A549 (cell line): ENCODE results near the gene ONECUT3. TPM values are rescaled to one million over a fixed set of nuclear protein-coding genes. Genes with fewer than 3 reads are reported as not detected.

Experiments used
- ATAC-seq, 2 experiments: fragments of 200-7000 bp in 1 of 2; fragments of >200 bp in 1 of 2; cut with Nextera tagmentation in 1 of 2; cut with Tn5 transposase in 1 of 2; 3 replicates each; pipeline versions ENCODE4 v1.8.0 to v1.9.1; 2018 to 2020; ENCODE audit warnings: mild to moderate bottlenecking in 1 of 2, moderate library complexity in 1 of 2
- CTCF ChIA-PET: fragments of 300-600 bp; sonication (Branson Sonifier 250); formaldehyde crosslinking; extraction: SDS; loops from one replicate; lab custom pipeline; 2021; ENCODE audit warnings: antibody characterized with exemption, inconsistent platforms; lab: Yijun Ruan, JAX
- POLR2A ChIA-PET: fragments of 350-600 bp; formaldehyde crosslinking; extraction: SDS; loops from one replicate; lab custom pipeline; 2021; ENCODE audit warnings: antibody characterized with exemption, inconsistent platforms; lab: Yijun Ruan, JAX
- DNase-seq, 2 experiments: peaks; one replicate each; pipeline versions ENCODE4 v3.0.0 to v3.0.0-alpha.2; 2011 to 2016; ENCODE audit warnings: low read depth in 1 of 2, low spot score in 1 of 2
- FAIRE-seq: peaks from 2 replicates; lab custom pipeline; 2011; peaks lifted over from hg19 to GRCh38; lab: Jason Lieb, UNC
- H3K27ac ChIP-seq, 2 experiments: fragments of >200 bp; sonication (Bioruptor Twin); formaldehyde crosslinking; 3 replicates each; pipeline ENCODE4 v1.5.1; 2016 to 2017
- H3K4me1 ChIP-seq: fragments of >200 bp; sonication (Bioruptor Twin); formaldehyde crosslinking; 3 replicates; pipeline ENCODE4 v1.6.1; 2016
- H3K4me2 ChIP-seq: fragments of >200 bp; sonication (Bioruptor Twin); formaldehyde crosslinking; 3 replicates; pipeline ENCODE4 v1.6.1; 2016
- H3K4me3 ChIP-seq: fragments of >200 bp; sonication (Bioruptor Twin); formaldehyde crosslinking; 3 replicates; pipeline ENCODE4 v1.5.1; 2016
- H3K9me3 ChIP-seq: fragments of >200 bp; sonication (Bioruptor Twin); formaldehyde crosslinking; 3 replicates; pipeline ENCODE4 v1.6.1; 2016
- BCL3 ChIP-seq: fragments of >200 bp; sonication (Bioruptor Twin); formaldehyde crosslinking; IDR thresholded peaks from 3 replicates; pipeline ENCODE4 v1.6.1; 2016
- CBX2 ChIP-seq: fragments of 200-600 bp; sonication (generic); IDR thresholded peaks from 2 replicates; pipeline ENCODE4 v1.6.1; 2016; ENCODE audit warnings: low read depth, mild to moderate bottlenecking, borderline replicate concordance
- CHD2 ChIP-seq: fragments of 150-350 bp; IDR thresholded peaks from 2 replicates; pipeline ENCODE4 v1.6.1; 2014; ENCODE audit warnings: low read length; ENCODE audit not compliant: partially characterized antibody
- CHD4 ChIP-seq: fragments of 200-600 bp; sonication (generic); IDR thresholded peaks from 2 replicates; pipeline ENCODE4 v1.6.1; 2016; ENCODE audit warnings: antibody characterized with exemption, mild to moderate bottlenecking, borderline replicate concordance
- EHF ChIP-seq: fragments of 250-450 bp; sonication (Bioruptor Pico); IDR thresholded peaks from 2 replicates; pipeline ENCODE4 v1.5.0; 2020; ENCODE audit warnings: mild to moderate bottlenecking
- EHMT2 ChIP-seq: fragments of 200-600 bp; sonication (generic); IDR thresholded peaks from 2 replicates; pipeline ENCODE4 v1.6.1; 2016; ENCODE audit warnings: antibody characterized with exemption, low read depth, mild to moderate bottlenecking, moderate library complexity
- ESRRA ChIP-seq: fragments of 150-350 bp; IDR thresholded peaks from 2 replicates; pipeline ENCODE4 v1.6.1; 2014; ENCODE audit warnings: mild to moderate bottlenecking, low read length, borderline replicate concordance
- FOXS1 ChIP-seq: fragments of 250-450 bp; sonication (Bioruptor Pico); IDR thresholded peaks from 2 replicates; pipeline ENCODE4 v1.5.0; 2020; ENCODE audit warnings: mild to moderate bottlenecking, moderate library complexity
- GATA3 ChIP-seq: IDR thresholded peaks from 2 replicates; pipeline ENCODE4 v1.6.1; 2012; ENCODE audit warnings: borderline replicate concordance
- JUN ChIP-seq, 2 experiments: fragments of >200 bp; sonication (Bioruptor Twin); formaldehyde crosslinking; IDR thresholded peaks; 2 replicates in 1 of 2; 3 replicates in 1 of 2; pipeline ENCODE4 v1.6.1; 2016 to 2017
- KDM1A ChIP-seq: fragments of 200-600 bp; sonication (generic); IDR thresholded peaks from 2 replicates; pipeline ENCODE4 v1.6.1; 2016; ENCODE audit warnings: low read depth, mild to moderate bottlenecking
- MAFK ChIP-seq: fragments of 450-650 bp; IDR thresholded peaks from 2 replicates; pipeline ENCODE4 v1.6.1; 2014; ENCODE audit not compliant: partially characterized antibody
- MAZ ChIP-seq: fragments of 150-350 bp; IDR thresholded peaks from 2 replicates; pipeline ENCODE4 v1.6.1; 2014; ENCODE audit warnings: antibody characterized with exemption, low read depth, low read length, borderline replicate concordance
- MYC ChIP-seq: IDR thresholded peaks from 2 replicates; pipeline ENCODE4 v1.6.1; 2012; ENCODE audit warnings: mild to moderate bottlenecking, inconsistent platforms, low read length, improper control_type of control experiment, borderline replicate concordance
- NFE2L2 ChIP-seq: fragments of 150-350 bp; conservative IDR thresholded peaks from 2 replicates; pipeline ENCODE4 v1.6.1; 2014; ENCODE audit warnings: low read length
- NR3C1 ChIP-seq: fragments of >200 bp; sonication (Bioruptor Twin); formaldehyde crosslinking; IDR thresholded peaks from 3 replicates; pipeline ENCODE4 v1.6.1; 2017
- PBX3 ChIP-seq: IDR thresholded peaks from 2 replicates; pipeline ENCODE4 v1.6.1; 2012
- RARB ChIP-seq: fragments of 250-450 bp; sonication (Bioruptor Pico); IDR thresholded peaks from 2 replicates; pipeline ENCODE4 v1.8.0; 2021; ENCODE audit warnings: mild to moderate bottlenecking, moderate library complexity
- RCOR1 ChIP-seq: fragments of 150-350 bp; IDR thresholded peaks from 2 replicates; pipeline ENCODE4 v1.6.1; 2014; ENCODE audit warnings: antibody characterized with exemption, low read length, low read depth
- RFX5 ChIP-seq: fragments of 450-650 bp; IDR thresholded peaks from 2 replicates; pipeline ENCODE4 v1.7.1; 2014; ENCODE audit warnings: antibody characterized with exemption, mild to moderate bottlenecking, moderate library complexity
- SREBF2 ChIP-seq: fragments of 450-650 bp; IDR thresholded peaks from 2 replicates; pipeline ENCODE4 v1.6.1; 2014; ENCODE audit warnings: mild to moderate bottlenecking, moderate library complexity
- ZC3H11A ChIP-seq: fragments of 450-650 bp; IDR thresholded peaks from 2 replicates; pipeline ENCODE4 v1.6.1; 2014; ENCODE audit warnings: antibody characterized with exemption, mild to moderate bottlenecking
- ZFP36 ChIP-seq: fragments of 450-650 bp; IDR thresholded peaks from 2 replicates; pipeline ENCODE4 v1.6.1; 2014; ENCODE audit warnings: borderline replicate concordance; ENCODE audit not compliant: partially characterized antibody
- WGBS: methylation state at CpG from one replicate; pipeline ENCODE4 v1.1.6; 2017; ENCODE audit errors: missing lambda C conversion rate; 5-methylcytosine and 5-hydroxymethylcytosine counted together
- polyA plus RNA-seq, 4 experiments: library from polyadenylated mRNA; depleted of rRNA in 3 of 4; stranded (reverse); fragments of >200 nt; fragmentation: RNase III in 1 of 4; extraction: RNeasy Plus Mini Kit Qiagen cat#74134 plus additional on column Dnase treatment in 1 of 4; gene quantifications; 2 replicates in 3 of 4; 3 replicates in 1 of 4; pipeline ENCODE4 v1.2.3, GENCODE V29; 2011 to 2017
- TF ChIP-seq, protein P1 (sequence below): fragments of >200 bp; sonication (Bioruptor Twin); formaldehyde crosslinking; IDR thresholded peaks from 3 replicates; pipeline ENCODE4 v1.5.1; 2016
- TF ChIP-seq, protein P2 (sequence below): fragments of 150-350 bp; IDR thresholded peaks from 2 replicates; pipeline ENCODE4 v1.6.1; 2014; ENCODE audit warnings: low read depth, mild to moderate bottlenecking, low read length
- TF ChIP-seq, protein P3 (sequence below): IDR thresholded peaks from 2 replicates; pipeline ENCODE4 v1.6.1; 2012

The ONECUT3 gene
- polyA plus RNA-seq, 2 of the 4 experiments (the other 2 are of a cell fraction): 0.01 TPM; not detected in 1

DNA sequence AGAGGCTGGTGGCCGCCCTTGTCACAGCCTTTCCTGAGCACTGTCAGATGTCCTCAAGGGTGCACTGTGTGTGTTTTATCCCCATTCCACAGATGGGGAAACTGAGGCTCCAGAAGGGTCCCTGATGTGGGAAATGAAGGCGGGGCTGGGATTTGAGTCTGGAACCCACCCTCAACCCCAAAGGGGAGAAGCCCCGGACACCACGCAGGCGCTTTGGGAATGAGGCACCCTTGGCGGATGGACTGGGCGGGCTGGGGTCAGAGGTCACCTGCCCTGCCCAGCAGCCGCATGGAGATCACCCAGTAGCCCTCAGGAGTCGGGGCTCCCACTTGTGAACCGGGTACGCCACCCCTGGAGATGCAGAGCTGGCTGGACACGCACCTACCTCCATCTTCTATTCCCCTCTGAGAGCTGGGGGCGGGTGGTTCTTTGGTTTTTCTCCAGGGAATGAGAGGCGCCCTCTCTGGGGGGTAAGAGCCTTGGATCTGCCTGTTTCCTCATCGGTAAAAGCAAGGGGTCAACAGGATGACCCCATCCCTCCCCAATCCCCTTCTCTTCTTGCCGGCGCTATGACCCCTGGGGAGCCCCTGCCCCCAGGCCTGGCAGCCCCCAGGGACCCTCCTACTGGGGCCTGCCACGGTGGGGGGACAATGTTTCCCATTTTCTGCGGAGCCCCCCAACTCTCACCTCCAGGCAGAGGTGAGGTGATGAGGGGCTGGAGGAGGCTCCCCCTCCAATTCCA lies 8.3 kb upstream of the ONECUT3 start:
- CTCF ChIA-PET: no interaction called here
- no peak for DNase-seq
- POLR2A ChIA-PET: no interaction called here
- H3K4me3 ChIP-seq: peak overlapping the region; percentile 26; the same call in 2 of the 3 replicates
- FAIRE-seq: no peak
- ATAC-seq: no peak
- H3K27ac ChIP-seq: peak overlapping the region; percentile 80 to 84
- peaks cover 51% of the 10 kb centered on the region for H3K4me1 ChIP-seq
- TF ChIP-seq GATA3 (no peak), CBX2 (no peak), MYC (no peak), MAFK (no peak), EHF (CRISPR knock-in tag) (no peak), RCOR1 (no peak), JUN (IDR thresholded peaks at IDR 0.05) (no peak), NR3C1 (no peak), EHMT2 (no peak), CHD4 (no peak), RARB (CRISPR knock-in tag) (no peak), SREBF2 (no peak), FOXS1 (no peak), KDM1A (no peak), ZFP36 (no peak), NFE2L2 (no peak), CHD2 (no peak), ESRRA (no peak)
- TF ChIP-seq, protein P1, sequence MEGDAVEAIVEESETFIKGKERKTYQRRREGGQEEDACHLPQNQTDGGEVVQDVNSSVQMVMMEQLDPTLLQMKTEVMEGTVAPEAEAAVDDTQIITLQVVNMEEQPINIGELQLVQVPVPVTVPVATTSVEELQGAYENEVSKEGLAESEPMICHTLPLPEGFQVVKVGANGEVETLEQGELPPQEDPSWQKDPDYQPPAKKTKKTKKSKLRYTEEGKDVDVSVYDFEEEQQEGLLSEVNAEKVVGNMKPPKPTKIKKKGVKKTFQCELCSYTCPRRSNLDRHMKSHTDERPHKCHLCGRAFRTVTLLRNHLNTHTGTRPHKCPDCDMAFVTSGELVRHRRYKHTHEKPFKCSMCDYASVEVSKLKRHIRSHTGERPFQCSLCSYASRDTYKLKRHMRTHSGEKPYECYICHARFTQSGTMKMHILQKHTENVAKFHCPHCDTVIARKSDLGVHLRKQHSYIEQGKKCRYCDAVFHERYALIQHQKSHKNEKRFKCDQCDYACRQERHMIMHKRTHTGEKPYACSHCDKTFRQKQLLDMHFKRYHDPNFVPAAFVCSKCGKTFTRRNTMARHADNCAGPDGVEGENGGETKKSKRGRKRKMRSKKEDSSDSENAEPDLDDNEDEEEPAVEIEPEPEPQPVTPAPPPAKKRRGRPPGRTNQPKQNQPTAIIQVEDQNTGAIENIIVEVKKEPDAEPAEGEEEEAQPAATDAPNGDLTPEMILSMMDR: no peak
- TF ChIP-seq, protein P2, sequence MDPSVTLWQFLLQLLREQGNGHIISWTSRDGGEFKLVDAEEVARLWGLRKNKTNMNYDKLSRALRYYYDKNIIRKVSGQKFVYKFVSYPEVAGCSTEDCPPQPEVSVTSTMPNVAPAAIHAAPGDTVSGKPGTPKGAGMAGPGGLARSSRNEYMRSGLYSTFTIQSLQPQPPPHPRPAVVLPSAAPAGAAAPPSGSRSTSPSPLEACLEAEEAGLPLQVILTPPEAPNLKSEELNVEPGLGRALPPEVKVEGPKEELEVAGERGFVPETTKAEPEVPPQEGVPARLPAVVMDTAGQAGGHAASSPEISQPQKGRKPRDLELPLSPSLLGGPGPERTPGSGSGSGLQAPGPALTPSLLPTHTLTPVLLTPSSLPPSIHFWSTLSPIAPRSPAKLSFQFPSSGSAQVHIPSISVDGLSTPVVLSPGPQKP: no peak
- 8% methylated on average over 9 of the region's 19 CpGs for WGBS
- H3K4me2 ChIP-seq: peak overlapping the region; percentile 81
- peaks cover 1% of the 10 kb centered on the region; the same call in 1 of the 3 replicates for H3K9me3 ChIP-seq

DNA sequence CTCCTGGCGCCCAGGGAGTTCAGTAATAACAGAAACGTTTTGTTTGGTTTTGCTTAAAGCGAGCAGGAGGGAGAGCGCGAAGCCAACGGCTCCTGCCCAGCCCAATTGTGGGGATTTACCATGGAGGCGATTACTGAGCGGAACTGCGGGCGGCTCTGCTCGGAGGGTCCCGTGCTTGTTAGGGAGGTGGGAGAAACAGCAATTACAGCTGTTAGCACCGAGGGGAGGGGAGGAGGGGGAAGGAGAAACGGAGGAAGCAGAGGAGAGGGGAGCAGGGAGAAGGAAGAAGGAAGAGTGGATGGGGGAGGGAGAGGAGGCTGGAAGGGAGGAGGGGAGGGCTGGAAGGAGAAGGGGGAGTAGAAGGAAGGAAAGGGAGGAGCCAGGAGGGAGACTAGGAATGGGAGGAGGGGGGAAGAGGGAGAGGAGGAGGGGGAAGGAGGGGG lies 7.7 kb upstream of the ONECUT3 start:
- Histone ChIP-seq H3K4me1 (peaks cover 53% of the 10 kb centered on the region), H3K4me3 (peak overlapping the region; percentile 26; the same call in 2 of the 3 replicates), H3K27ac (peak overlapping the region; percentile 80 to 84), H3K9me3 (no peaks in the 10 kb centered on the region), H3K4me2 (peak overlapping the region; percentile 81)
- peak in 1 of 2 experiments; percentile 37 for DNase-seq
- FAIRE-seq: no peak
- WGBS: 13% methylated on average over 12 of the region's 14 CpGs
- TF ChIP-seq RCOR1 (no peak), BCL3 (no peak), ZC3H11A (no peak), RARB (CRISPR knock-in tag) (no peak), RFX5 (no peak), PBX3 (no peak), ESRRA (no peak), SREBF2 (no peak), MAFK (no peak), MYC (no peak), MAZ (no peak), NFE2L2 (no peak)
- TF ChIP-seq, protein P3, sequence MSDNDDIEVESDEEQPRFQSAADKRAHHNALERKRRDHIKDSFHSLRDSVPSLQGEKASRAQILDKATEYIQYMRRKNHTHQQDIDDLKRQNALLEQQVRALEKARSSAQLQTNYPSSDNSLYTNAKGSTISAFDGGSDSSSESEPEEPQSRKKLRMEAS: no peak
- TF ChIP-seq, protein P1: no peak
- CTCF ChIA-PET: no interaction called here
- ATAC-seq: no peak
- POLR2A ChIA-PET: interaction anchor here (1.8 kb wide), 1 partner anchor 153 kb away, joined by 4 read pairs; no protein-coding TSS in a partner anchor
